Ectodermal cell (in vitro differentiated cells): ENCODE results near the gene COBLL1.

Experiments
- H3K27ac ChIP-seq: 2 replicates; pipeline ENCODE4 v1.7.0; 2013; ENCODE audit warnings: mild to moderate bottlenecking, low read depth, low read length; ENCODE audit not compliant: insufficient read depth, poor library complexity, severe bottlenecking
- H3K27me3 ChIP-seq: 2 replicates; pipeline ENCODE4 v1.7.0; 2013; ENCODE audit warnings: mild to moderate bottlenecking, low read length; ENCODE audit not compliant: insufficient read depth, control insufficient read depth, poor library complexity, severe bottlenecking
- H3K36me3 ChIP-seq: one replicate; pipeline ENCODE4 v1.7.0; 2013; ENCODE audit warnings: low read length; ENCODE audit not compliant: control insufficient read depth, insufficient read depth
- H3K4me1 ChIP-seq: one replicate; pipeline ENCODE4 v1.7.0; 2013; ENCODE audit warnings: low read length; ENCODE audit not compliant: control insufficient read depth, insufficient read depth
- H3K4me3 ChIP-seq: 2 replicates; pipeline ENCODE4 v1.7.0; 2013; ENCODE audit warnings: low read depth, low read length, control low read depth; ENCODE audit not compliant: insufficient read depth
- H3K9me3 ChIP-seq: 2 replicates; pipeline ENCODE4 v1.7.0; 2013; ENCODE audit warnings: mild to moderate bottlenecking, low read length, moderate library complexity; ENCODE audit not compliant: control insufficient read depth
- WGBS, 2 experiments: methylation state at CpG; one replicate each; pipeline ENCODE4 v1.1.7; 2013; ENCODE audit warnings: missing lambda C conversion rate in 2 of 2; 5-methylcytosine and 5-hydroxymethylcytosine counted together

Gene COBLL1

GRCh38 chr2:164644036-164644700 is 197.5 kb downstream of the COBLL1 start:
- 95 to 97% methylated on average over 1 of the region's 1 CpG for WGBS, 2 experiments

GRCh38 chr2:164642946-164643555 is 198.6 kb downstream of the COBLL1 start:
- no peaks in the 10 kb centered on the region for H3K36me3 ChIP-seq

More at GRCh38 chr2:164644036-164644700, 197.5 kb downstream of the COBLL1 start:
- H3K27ac ChIP-seq = no peak overlapping the region
- no peaks in the 10 kb centered on the region for H3K4me1 ChIP-seq
- no peaks in the 10 kb centered on the region for H3K27me3 ChIP-seq
- no peaks in the 10 kb centered on the region for H3K36me3 ChIP-seq
- no peaks in the 10 kb centered on the region for H3K9me3 ChIP-seq
- no peak overlapping the region for H3K4me3 ChIP-seq

GRCh38 chr2:164642268-164642667 is 199.4 kb downstream of the COBLL1 start:
- no peaks in the 10 kb centered on the region for H3K4me1 ChIP-seq
- no peak overlapping the region for H3K4me3 ChIP-seq
- 88 to 93% methylated on average over 2 of the region's 2 CpGs for WGBS, 2 experiments

More at GRCh38 chr2:164642946-164643555, 198.6 kb downstream of the COBLL1 start:
- H3K4me3 ChIP-seq = no peak overlapping the region
- 91 to 93% methylated on average over 8 of the region's 8 CpGs for WGBS, 2 experiments
- no peaks in the 10 kb centered on the region for H3K9me3 ChIP-seq
- no peaks in the 10 kb centered on the region for H3K4me1 ChIP-seq
- no peak overlapping the region for H3K27ac ChIP-seq
- H3K27me3 ChIP-seq = no peaks in the 10 kb centered on the region

More at GRCh38 chr2:164642268-164642667, 199.4 kb downstream of the COBLL1 start:
- Histone ChIP-seq H3K36me3 (no peaks in the 10 kb centered on the region), H3K27ac (no peak overlapping the region), H3K9me3 (no peaks in the 10 kb centered on the region), H3K27me3 (no peaks in the 10 kb centered on the region)
